GM03348 (cell line): ENCODE measurements around the gene STK26.
"Not testable (repeated sequence)": the region's sequence is repeated elsewhere in the genome, so short reads cannot be mapped to it uniquely, and the experiment has no call there.

ENCODE experiments used
- DNase-seq: peaks from one replicate; pipeline ENCODE4 v3.0.0; 2012; ENCODE audit warnings: low spot score

The STK26 gene

DNA sequence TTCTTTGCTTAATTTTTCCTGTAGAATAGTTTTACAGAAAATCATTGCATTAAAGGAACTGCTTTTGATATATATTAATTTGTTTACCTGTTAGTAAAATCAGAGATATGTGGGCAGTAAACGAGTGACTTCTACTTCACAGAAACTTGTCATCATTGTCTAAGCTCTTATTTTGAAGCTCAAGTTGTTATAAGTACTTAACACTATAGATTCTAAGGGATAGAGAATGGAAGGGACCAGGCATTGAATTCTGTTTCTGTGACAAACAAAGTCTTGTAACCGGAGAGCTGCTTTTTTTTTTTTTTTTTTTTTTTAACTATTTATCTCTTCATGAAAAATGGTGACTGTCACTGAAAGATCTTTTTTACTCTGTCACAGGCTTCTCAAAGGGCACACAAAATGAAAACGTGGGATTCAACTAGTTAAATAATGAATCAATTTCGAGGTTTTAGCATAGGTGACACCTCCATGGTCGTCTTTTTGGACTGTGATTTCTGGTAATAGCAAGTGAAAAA, 14.4 kb downstream of the STK26 start:
- DNase-seq = no peak

DNA sequence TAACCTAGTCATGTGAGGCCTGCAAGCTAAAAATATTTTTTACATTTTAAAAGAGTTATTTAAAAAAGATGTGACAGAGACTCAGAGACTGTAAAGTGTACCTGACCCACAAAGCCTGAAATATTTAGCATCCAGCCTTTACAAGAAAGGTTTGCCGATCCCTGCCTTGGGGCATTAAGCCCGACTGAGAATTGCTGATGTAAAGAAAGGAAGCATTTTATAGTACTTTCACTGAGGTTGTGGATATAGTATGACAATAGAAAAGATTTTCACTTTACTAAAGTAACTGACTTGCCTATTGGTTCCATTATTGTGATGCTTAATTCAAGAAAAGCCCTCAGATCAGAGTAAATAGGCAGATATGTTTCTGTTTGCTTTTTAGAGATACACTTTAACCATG, 17.0 kb downstream of the STK26 start:
- DNase-seq = no peak

DNA sequence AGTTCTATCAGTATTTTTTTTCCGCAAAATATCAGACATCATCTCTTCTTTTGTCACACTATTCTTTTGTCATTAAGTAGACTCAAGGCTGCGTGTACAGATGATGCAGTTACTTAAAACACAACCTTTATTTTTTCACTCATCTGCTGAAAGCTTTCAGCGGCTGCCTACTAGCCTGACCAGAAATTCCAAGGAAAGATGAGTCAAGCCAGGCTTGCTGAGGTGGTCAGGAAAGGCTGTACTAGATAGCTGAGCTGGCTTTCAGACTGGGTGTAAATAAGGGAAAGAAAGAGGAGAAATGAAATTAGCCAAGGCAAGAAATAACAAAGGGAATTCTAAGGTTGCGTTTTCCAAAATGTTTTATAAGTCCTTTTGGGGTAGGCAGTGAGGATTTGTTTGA, 17.9 kb downstream of the STK26 start:
- no peak for DNase-seq

DNA sequence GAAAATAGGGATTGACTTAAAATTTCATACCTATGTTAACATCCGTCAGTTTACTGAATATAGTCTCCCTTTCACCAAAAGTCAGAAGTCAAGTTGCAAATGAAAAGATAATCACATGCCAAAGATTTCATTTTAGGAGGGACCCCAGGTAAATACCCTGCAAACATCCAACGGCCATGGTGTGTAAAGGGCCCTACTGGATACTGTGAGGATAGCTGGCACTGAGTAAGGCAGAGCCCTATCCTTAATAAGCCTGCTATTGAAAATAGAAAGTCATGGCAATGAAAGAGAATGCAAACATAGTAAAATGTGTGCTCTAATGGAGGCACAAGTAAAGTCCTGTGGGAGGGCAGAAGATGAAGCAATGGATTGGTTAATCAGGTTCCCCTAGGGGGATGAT, 20.9 kb downstream of the STK26 start:
- DNase-seq = no peak

DNA sequence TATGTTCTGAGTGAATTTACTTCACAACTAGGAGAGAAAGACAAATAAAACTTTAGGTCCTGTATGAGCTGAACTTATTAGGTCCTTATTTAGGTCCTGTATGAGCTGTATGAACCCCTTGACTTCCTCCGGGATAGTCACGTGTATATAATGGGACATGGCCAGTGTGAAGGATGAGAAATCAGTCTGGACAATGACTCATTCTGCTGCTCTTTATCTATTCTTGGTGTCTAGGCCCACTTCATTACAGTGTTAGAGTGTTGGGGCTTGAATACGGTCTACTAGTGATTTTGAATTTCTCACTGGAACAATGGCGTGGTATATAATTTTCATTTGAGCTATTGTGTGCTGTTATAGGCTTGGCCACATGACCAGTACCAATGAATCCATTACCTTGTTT, 21.9 kb downstream of the STK26 start:
- no peak for DNase-seq

GRCh38 chrX:132045456-132045855, 22.4 kb downstream of the STK26 start:
- no peak for DNase-seq

DNA sequence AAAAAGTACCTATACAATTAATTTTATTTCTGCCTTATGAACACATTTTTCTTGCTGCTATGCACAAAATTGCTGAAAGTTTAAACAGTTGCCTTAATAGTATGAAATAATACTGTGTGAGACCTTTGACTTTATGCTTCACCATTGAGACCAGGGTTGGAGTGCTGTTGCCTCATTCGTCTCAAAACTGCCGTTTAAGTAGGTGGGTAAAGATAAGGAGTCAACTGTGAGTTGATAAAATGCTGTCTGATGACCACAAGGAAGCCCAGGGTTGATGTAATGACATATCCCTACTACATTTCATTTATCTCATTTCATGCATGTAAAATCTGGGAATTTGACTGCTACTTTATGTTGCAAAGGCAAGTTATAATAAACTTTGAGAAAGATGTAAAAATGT, 23.4 kb downstream of the STK26 start:
- no peak for DNase-seq

DNA sequence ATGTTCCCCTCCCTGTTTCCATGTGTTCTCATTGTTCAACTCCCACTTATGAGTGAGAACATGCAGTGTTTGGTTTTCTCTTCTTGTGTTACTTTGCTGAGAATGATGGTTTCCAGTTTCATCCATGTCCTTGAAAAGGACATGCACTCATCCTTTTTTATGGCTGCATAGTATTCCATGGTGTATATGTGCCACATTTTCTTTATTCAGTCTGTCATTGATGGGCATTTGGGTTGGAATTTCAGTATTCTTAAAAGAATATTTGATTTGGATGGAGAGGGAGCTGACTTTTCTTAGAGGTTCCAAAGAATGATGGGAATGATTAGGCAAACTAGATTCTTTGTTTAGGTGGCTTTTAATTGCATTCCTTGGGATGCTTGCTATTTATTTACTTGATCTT, 28.7 kb downstream of the STK26 start:
- not testable (repeated sequence) for DNase-seq

DNA sequence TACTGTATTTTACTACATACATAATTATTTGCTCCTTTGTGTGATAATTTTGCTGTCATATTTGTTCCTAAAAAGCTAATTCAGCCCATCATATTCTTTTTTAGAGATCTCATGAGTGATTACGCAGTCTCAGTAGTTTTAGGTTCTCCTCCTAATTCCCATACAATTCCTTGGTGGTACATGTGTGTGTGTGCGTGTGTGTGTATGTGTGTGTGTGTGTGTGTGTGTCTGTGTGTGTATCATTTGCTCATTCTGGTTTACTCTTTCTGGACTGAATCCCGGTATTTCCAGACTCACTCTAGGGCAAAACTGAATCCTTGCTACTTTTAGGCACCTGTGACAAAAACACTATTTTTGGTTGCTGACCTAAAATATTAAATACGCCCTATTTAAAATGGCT, 34.9 kb downstream of the STK26 start:
- no peak for DNase-seq

GRCh38 chrX:132058975-132059374, 35.9 kb downstream of the STK26 start:
- DNase-seq = no peak

DNA sequence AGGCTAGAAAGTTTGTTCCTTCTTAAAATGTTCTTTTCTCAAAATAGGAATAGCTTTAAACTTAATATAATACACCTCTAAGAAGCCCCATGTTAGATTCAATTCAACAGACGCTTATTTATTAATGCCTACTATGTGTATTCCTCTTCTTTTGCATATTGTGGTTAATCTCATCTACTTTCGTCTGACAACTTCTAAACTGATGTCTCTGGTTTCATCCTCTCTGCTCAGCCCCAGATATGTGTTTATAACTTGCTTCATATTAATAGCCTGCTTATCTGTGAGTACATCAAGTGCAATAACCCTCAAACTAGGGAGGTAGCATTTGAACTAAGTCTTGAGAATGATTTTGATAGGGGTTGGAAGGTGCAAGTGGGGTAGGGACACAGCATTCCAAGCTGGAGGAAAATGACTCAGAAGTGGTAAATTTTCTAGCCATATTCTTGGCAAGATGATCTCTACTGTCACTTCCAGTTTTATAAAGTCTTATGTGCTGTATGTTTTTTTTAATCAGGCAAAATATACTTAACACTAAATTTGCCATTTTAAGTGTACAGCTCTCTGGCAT, 37.0 kb downstream of the STK26 start:
- DNase-seq = no peak

- no peak for DNase-seq
Measured at GRCh38 chrX:132063334-132063733, 40.2 kb downstream of the STK26 start.

DNA sequence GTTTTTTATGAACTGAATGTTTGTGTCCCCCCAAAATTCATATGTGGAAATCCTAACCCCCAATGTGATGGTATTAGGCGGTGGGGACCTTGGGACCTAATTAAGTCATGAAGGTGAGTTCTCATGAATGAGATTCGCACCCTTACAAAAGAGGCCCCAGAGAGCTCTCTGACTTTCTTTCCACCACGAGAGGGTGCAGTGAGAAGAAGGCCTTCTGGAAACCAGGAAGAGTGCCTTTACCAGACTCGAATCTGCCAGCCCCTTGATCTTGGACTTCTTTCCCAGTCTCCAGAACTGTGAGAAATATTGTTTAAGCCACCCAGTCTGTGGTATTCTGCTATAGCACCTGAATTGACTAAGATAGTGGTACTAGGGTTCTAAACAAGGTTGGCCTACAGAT, 40.8 kb downstream of the STK26 start:
- no peak for DNase-seq

GRCh38 chrX:132068405-132068804, 45.3 kb downstream of the STK26 start:
- no peak for DNase-seq

DNA sequence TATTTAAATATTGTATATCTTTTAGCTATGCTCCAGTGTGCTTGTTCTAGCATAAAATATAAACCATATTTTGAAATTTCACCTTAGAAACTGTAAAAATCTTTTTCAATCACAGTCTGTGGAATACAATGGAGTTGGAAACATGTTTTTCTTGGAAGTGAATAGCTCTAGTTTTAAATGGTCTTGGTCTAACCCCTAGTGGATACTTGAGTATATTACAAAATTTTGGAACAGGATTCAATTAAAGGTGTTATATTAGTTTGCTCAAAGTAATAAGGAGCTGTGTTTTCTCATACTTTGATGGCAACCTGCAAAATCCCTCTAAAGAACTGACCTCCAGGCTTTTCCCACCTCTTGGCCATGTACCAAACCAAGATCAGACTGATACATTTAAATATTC, 48.2 kb downstream of the STK26 start:
- peak; percentile 12 for DNase-seq

- DNase-seq = no peak
Measured at GRCh38 chrX:132077414-132077813, 54.3 kb downstream of the STK26 start.

DNA sequence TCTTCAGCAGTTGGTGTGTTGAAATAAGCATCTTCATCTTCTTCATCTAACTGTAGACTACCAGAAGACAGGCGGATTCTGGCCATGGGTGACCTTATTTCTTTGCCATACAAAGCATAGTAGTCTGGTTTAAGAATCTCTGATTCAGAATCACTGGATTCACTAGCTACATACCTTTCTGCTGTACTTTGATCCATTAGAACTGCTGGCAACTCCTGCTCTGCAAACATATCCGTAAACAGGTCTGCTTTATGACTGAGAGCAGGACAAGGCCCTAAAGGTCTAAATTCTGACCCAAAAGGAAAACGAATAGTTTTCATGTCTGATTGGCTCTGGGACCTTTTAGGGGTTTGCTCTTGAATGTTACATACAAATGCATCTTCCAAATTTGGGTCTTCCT, 54.8 kb downstream of the STK26 start:
- no peak for DNase-seq

GRCh38 chrX:132085786-132086185, 62.7 kb downstream of the STK26 start:
- DNase-seq = no peak

- no peak for DNase-seq
Measured at GRCh38 chrX:132086672-132087071, 63.6 kb downstream of the STK26 start.

- no peak for DNase-seq
Measured at GRCh38 chrX:132088864-132089263, 65.8 kb downstream of the STK26 start.

DNA sequence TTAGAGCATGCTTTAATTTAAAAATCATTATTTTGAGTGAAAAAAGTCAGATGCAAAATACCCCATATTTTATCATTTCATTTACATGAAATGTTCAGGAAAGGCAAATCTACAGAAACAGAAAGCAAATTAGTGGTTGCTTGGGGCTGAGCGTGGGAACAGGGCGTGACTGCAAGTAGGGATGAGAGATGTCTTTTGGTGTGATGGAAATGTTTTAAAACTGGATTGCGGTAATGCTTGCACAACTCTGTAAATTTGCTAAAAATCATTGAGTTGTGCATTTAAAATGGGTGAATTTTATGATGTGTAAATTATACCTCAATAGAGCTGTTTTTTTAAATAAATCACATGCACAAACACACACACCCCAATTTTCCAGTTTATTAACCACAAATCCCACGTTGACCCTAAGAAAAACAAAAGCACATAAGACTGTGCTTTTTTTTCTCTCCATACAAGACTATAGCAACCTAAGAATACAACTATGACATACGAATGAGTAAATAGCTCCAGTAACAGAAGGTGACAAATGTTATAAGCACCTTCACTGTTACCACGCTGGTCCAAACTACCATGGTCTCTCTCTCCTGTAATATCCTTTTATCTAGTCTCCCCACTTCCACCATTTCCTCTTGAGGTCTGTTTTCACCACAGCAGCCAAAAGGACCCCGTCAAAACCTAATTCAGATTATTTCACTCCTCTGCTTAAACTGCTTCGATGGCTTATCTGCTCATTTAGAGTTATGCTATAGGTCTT, 67.5 kb downstream of the STK26 start:
- DNase-seq = no peak

DNA sequence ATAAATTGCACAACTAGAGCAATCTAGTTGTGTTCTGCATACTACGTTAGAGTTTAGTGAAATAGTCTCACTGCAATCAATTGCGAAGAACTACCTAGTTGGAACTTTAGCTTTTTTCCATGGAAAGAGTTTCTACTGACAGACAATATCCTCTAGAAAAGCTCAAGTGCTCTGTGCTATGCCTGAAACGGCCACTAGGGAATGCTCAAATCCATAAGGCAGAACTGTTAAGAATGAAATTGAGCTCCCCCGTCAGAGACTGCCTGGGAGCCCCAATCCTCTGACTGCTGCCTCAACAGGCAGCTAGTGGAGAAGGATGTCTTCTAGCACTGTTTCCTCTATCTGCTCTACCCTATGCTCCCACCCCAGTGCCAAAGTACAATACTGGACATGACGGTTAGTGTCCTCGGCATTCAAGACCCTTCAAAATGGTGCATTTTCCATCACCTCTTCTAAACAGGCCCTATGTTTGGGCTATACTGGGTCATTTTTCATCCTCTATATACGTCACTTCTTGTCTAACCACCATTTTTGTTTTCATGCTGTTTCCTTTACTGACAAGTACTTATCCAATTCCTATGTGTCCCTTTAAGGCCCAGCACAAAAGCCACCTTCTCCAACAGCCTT, 69.5 kb downstream of the STK26 start:
- DNase-seq = peak; percentile 54

DNA sequence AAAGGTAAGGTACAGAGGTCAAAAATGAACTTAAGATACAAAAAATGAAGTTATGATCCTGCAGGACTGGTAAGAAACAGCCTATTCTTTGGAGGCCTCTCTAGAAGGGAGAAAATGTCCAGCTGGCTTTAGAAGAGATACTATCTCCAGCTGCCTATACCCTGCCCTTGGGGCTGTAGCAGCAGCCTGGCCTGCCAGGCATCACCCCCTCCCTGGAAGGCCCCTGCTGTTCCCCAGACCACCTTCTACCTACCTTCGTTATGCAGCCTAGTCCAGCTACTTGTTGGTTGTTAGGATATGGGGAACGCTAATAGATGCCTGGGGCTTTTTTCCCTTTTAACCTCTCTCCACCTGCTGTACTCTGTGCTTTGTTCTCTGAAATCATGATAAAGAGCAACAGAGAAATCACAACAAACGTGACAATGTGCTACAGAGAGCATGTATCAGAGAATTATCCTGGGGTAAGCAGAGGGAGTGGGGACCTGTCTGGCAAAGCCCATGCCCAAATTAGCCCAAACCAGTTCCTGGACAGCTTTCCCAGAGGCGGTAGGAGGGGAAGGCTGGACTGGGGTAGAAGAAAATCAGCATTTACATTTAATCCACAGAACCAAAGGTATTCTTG, 70.2 kb downstream of the STK26 start:
- DNase-seq = no peak
